ENCODE results near the gene ALCAM. TPM values are rescaled to one million over a fixed set of nuclear protein-coding genes. Genes with fewer than 3 reads are reported as not detected.

The ALCAM gene
- total and polyA plus RNA-seq, 2 donors (not counting 3 experiments of a cell fraction or from before 2014, with no cell fraction given) = 46.3 to 118 TPM

GRCh38 chr3:105616374-105617121, 249.8 kb downstream of the ALCAM start:
- BruUV-seq (replicated peaks) = no TSS peak
- FAIRE-seq = no peak
- POLR2A ChIA-PET = no interaction called here
- no peak overlapping the region for H3K27ac ChIP-seq (ENCODE audit: insufficient read depth, low read depth, low read length)
- H2AFZ ChIP-seq (ENCODE audit: low read depth, low read length) = no peak overlapping the region
- H3K36me3 ChIP-seq (ENCODE audit: control insufficient read depth in 2 of 2, extremely low read depth in 1 of 2, insufficient read depth in 2 of 2, low read length in 2 of 2) = no peaks in the 10 kb centered on the region
- H3K9ac ChIP-seq (replicated peaks; ENCODE audit: extremely low read depth, insufficient read depth, low read length) = no peak overlapping the region
- dilution Hi-C loops (cut with MboI; ENCODE audit: extremely low pct_ligation_motif_present, low sequenced_read_pairs) (no loop called here), intact Hi-C loops (cut with micrococcal nuclease) (no loop called here)
- H3K4me3 ChIP-seq (replicated peaks in 1 of 3; ENCODE audit: insufficient read depth in 1 of 3, low read depth in 1 of 3, low read length in 3 of 3) = no peak overlapping the region
- no peaks in the 10 kb centered on the region for H3K79me2 ChIP-seq (ENCODE audit: control insufficient read depth, insufficient read depth, low read length)
- CTCF ChIA-PET = no interaction called here
- H3K4me2 ChIP-seq (ENCODE audit: insufficient read depth, low read length) = no peak overlapping the region
- no peaks in the 10 kb centered on the region for H3K9me1 ChIP-seq (replicated peaks; ENCODE audit: control insufficient read depth, extremely low read depth, insufficient read depth, low read length)
- no peaks in the 10 kb centered on the region for H3K27me3 ChIP-seq (ENCODE audit: control insufficient read depth in 2 of 2, insufficient read depth in 2 of 2, low read length in 2 of 2)
- TF ChIP-seq FOS (IDR thresholded peaks at IDR 0.05; ENCODE audit: borderline replicate concordance, insufficient read depth, low read length) = no peak
- no peak for TF ChIP-seq JUN (IDR thresholded peaks at IDR 0.05; ENCODE audit: borderline replicate concordance, insufficient read depth, insufficient read length, low read depth)
- TF ChIP-seq MYC (IDR thresholded peaks at IDR 0.05; ENCODE audit: low read depth, low read length) = no peak
- TF ChIP-seq EZH2 (IDR thresholded peaks at IDR 0.05; ENCODE audit: borderline replicate concordance, low read depth, low read length, severe bottlenecking) = no peak
- no peak for TF ChIP-seq MAX (IDR thresholded peaks at IDR 0.05; ENCODE audit: insufficient read depth, insufficient read length)
- no peak for TF ChIP-seq POLR2A (IDR thresholded peaks at IDR 0.05; ENCODE audit: low read depth, low read length)
- TF ChIP-seq CTCF (IDR thresholded peaks at IDR 0.05; ENCODE audit: extremely low read depth in 1 of 2, insufficient read depth in 1 of 2, low read depth in 1 of 2, low read length in 2 of 2) = no peak
- TF ChIP-seq POLR2AphosphoS5 (IDR thresholded peaks at IDR 0.05; ENCODE audit: insufficient read depth, low read depth, low read length) = no peak
- no peak for TF ChIP-seq GATA2 (IDR thresholded peaks at IDR 0.05; ENCODE audit: insufficient read depth, insufficient read length, low read depth, low read length)
- H3K4me1 ChIP-seq (ENCODE audit: control insufficient read depth, extremely low read depth, insufficient read depth, low read length) = no peaks in the 10 kb centered on the region
- DNase-seq (ENCODE audit: low read depth, low spot score) = no peak
- no peaks in the 10 kb centered on the region for H3K9me3 ChIP-seq (replicated peaks; ENCODE audit: control insufficient read depth, insufficient read depth, low read length)
- no peaks in the 10 kb centered on the region for H4K20me1 ChIP-seq (replicated peaks; ENCODE audit: control insufficient read depth, extremely low read depth, insufficient read depth, low read length)
